NCI-H2171 (cell line): Measurements from ENCODE around the gene BIRC3.
"Not testable (repeated sequence)": the region's sequence is repeated elsewhere in the genome, so short reads cannot be mapped to it uniquely, and the experiment has no call there.

ENCODE experiments used
- DNase-seq: peaks from one replicate; lab custom pipeline; 2025; lab: John Stamatoyannopoulos, UW

BIRC3 gene

GRCh38 chr11:102296757-102297156 lies 20.5 kb upstream of the BIRC3 start:
- not testable (repeated sequence) for DNase-seq

DNA sequence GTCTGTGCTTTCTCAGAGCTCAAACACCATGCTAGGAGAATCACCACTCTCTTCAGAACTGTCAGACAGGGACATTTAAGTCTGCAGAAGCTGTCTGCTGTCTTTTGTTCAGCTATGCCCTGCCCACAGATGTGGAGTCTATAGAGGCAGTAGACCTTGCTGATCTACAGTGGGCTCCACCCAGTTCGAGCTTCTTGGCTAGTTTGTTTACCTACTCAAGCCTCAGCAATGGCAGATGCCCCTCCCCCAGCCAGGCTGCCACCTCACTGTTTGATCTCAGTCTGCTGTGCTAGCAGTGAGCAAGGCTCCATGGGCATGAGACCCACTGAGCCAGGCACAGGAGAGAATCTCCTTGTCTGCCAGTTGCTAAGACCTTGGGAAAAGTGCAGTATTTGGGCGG lies 16.4 kb upstream of the BIRC3 start:
- not testable (repeated sequence) for DNase-seq

DNA sequence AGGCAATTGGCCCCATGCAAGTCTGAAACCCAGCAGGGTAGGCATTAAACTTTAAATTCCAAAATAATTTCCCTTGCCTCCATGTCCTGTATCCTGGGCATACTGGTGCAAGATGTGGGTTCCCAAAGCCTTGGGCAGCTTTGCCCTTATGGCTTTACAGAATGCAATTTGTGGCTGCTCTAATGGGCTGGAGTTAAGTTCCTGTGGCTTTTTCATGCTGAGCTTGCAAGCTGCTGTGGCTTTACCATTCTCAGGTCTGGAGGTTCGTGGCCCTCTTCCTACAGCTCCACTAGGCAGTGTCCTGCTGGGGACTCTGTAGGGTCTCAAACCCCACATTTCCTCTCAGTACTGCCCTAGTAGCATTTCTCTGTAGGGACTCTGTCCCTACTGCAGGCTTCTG lies 15.0 kb upstream of the BIRC3 start:
- DNase-seq: no peak

GRCh38 chr11:102304686-102305085 lies 12.6 kb upstream of the BIRC3 start:
- no peak for DNase-seq

DNA sequence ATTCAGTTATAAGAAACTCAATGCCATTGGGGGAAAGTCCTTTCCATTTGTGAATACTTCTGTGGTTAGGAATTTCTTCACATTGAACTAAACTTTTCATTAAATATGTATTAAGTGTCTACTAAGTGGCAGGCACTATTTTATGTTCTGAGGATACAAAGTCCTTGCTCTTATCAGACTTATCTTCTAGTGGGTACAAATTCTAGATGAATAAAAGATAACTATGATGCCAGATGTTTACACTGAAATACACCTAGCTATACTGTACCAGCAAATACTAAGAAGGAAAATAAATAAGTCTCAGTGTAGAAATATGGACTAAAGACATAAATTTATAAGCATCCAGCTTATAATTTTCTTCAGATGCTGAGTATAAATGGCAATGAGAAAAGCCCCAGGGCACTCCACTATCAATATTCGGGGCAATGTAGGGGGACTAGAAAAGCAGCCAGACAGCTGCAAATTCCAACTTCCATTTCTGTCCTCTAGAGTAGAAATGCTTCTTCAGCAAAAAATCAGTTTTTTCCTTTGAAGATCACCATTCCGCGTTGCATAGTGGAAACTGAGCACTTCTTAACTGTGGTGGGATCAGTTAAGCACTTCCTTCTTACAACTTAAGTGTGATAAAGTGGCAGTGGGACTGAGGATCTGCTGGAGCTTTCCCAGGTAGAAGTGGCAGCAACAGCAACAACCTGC lies 11.8 kb upstream of the BIRC3 start:
- DNase-seq: no peak

GRCh38 chr11:102306048-102306597 lies 11.2 kb upstream of the BIRC3 start:
- DNase-seq: no peak

- DNase-seq: no peak
Measured at GRCh38 chr11:102306817-102307726, 10.2 kb upstream of the BIRC3 start.

- no peak for DNase-seq
Measured at GRCh38 chr11:102307727-102308038, 9.6 kb upstream of the BIRC3 start.

DNA sequence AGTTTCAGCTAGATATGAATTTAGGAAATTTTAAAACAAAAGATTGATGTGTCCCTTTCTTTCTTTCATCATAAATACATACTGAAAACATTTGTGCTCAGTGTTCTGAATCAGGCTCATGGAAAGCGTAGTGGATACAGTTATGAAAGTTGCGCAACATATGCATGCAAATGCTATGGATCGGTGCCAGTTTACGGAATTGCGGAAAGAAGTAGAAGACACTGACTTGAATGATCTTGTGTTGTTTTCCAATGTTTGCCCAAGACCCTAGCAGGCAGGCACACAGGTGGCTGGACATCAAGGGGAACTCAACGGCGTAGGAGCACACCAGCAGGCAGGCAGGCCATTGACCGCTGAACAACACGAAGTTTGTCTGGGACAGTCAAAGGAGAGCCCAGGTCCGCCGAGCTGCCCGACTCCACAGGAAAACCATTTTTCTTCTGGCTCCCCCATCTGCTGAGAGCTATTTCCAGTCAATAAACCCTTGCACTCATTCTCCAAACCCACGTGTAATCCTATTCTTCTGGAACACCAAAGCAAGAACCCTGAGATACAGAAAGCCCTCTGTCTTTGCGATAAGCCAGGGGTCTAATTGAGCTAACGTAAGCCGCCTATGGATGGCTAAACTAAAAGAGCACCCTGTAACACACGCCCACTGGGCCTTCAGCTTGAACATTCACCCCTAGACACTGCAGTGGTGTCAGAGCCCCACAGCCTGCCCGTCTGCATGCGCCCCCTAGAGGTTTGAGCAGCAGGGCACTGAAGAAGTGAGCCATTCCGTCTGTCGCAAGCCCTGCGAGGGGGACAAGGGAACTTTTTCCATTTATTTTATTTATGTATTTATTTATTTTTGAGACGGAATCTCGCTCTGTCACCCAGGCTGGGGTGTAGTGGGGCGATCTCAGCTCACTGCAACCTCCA lies 7.4 kb upstream of the BIRC3 start:
- no peak for DNase-seq

DNA sequence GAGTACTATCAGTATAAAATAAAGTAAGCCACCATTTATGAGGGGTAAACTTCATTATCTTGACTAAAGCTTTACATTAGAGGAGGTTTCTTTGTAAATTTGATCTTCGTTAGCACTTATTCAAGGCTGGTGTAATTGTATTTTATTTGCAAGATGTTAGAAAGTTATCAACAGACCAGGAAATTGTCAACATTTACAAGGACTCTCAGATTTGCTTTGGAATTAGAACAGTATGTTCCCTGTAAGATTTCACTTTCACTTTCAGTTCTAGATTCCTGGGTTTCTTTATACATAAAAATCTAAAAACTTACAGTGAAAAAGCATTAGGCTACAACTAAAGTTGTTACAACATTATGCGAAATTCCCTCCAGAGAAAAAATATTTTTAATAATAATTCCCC lies 4.6 kb upstream of the BIRC3 start:
- no peak for DNase-seq

DNA sequence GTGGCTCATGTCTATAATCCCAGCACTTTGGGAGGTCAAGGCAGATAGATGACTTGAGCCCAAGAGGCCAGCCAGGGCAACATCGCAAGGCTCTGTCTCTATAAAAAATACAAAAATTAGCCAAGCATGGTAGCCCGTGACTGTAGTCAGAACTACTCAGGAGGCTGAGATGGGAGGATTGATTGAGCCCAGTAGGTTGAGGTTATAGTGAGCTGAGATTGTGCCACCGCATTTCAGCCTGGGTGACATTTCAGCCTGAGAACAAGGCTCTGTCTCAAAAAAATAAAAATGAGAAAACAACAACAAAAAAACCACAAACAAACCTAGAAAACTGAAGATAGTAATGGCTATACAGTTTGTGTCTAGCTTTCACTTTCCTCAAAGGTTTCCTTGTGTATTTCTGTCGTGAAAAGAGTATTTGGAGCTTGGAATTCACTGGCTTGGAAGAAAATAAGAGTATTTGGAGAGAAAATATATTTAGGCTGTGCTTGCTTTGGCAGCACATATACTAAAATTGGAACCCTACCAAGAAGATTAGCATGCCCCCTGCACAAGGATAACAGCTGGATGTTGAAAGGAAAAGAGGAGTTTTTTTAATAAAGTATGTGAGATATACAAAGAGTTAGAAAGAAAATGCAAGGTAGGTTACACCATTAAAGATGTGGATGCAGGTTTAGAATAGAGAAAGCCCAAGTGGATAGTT lies 3.9 kb upstream of the BIRC3 start:
- no peak for DNase-seq

GRCh38 chr11:102314784-102315183 lies 2.5 kb upstream of the BIRC3 start:
- DNase-seq: no peak

DNA sequence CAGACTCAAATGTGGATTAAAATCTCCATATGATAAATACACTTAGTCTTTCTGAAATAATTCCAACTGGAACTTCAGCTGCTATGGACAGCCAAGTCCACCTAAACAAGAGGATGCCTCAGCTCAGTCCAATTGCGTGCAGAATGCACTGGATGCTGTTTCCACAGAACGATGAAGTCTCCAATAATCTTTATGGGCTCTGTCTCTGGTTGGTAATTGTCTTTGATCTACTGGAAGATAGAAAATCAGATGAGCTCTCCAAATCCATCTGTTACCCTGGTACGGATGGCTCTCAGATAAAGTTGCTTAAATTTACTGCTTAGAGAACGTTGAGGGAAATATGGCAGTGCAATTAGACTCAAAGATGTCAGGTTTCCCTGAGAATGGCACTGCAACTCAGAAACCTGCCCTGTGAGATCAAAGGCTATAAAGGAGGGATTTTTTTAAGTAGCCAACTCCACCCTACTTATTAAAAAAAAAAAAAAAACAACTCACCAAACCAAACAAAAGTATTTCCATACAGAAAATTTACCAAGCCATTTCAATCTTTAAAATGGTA lies 859 bp upstream of the BIRC3 start:
- no peak for DNase-seq

- no peak for DNase-seq
Measured at GRCh38 chr11:102317768-102318103, 452 bp downstream of the BIRC3 start.

DNA sequence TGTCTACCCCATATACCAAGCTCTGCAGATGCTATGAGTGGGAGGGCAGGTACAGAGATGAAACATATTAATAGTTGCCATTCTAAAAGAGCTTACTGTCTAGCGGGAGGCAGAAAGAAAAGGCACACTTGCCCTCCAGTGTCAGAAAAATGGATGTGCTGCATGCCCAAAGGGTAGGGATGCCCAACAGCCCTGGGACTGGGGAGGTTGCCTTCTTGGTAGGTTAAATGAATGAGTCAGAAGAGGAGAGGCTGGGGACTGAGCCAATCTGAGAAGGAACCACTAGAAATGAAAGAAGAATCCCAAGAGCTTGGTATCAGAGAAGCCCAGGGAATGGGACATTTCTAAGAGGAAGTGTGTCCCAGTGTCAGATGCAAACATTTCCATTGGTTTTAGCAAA lies 1.2 kb downstream of the BIRC3 start:
- no peak for DNase-seq

- DNase-seq: no peak
Measured at GRCh38 chr11:102319544-102319943, 2.3 kb downstream of the BIRC3 start.

DNA sequence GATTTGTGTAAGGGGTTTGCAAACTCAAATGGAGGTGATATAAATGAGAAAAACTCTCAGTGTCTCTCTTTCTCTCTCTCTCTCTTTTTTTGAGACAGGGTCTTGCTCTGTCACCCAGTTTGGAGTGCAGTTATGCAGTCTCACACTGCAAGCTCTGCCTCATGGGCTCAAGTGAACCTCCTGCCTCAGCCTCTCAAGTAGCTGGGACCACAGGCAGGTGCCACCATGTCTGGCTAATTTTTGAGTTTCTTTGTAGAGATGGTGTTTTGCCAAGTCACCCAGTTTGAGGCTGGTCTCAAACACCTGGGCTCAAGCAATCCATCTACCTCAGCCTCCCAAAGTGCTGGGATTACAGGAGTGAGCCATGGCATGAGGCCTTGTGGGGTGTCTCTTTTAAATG lies 2.9 kb downstream of the BIRC3 start:
- no peak for DNase-seq

- no peak for DNase-seq
Measured at GRCh38 chr11:102320679-102321078, 3.4 kb downstream of the BIRC3 start.

DNA sequence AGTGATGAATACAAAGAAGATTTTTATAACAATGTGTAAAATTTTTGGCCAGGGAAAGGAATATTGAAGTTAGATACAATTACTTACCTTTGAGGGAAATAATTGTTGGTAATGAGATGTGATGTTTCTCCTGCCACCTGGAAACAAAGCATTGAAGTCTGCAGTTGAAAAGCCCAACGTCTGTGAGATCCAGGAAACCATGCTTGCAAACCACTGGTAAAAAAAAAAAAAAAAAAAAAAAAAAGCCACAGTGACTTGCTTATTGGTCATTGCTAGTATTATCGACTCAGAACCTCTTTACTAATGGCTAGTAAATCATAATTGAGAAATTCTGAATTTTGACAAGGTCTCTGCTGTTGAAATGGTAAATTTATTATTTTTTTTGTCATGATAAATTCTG lies 5.3 kb downstream of the BIRC3 start:
- no peak for DNase-seq

DNA sequence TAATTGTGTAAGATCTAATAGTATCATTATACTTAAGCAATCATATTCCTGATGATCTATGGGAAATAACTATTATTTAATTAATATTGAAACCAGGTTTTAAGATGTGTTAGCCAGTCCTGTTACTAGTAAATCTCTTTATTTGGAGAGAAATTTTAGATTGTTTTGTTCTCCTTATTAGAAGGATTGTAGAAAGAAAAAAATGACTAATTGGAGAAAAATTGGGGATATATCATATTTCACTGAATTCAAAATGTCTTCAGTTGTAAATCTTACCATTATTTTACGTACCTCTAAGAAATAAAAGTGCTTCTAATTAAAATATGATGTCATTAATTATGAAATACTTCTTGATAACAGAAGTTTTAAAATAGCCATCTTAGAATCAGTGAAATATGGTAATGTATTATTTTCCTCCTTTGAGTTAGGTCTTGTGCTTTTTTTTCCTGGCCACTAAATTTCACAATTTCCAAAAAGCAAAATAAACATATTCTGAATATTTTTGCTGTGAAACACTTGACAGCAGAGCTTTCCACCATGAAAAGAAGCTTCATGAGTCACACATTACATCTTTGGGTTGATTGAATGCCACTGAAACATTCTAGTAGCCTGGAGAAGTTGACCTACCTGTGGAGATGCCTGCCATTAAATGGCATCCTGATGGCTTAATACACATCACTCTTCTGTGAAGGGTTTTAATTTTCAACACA lies 6.4 kb downstream of the BIRC3 start:
- DNase-seq: no peak

GRCh38 chr11:102325088-102325487 lies 7.8 kb downstream of the BIRC3 start:
- DNase-seq: no peak
